PC-3 (cell line): ENCODE measurements around the gene P3H2. TPM values are rescaled to one million over a fixed set of nuclear protein-coding genes. Genes with fewer than 3 reads are reported as not detected.

Experiments
- ATAC-seq: fragments of 200-7000 bp; cut with Tn5 transposase; 2 replicates; pipeline ENCODE4 v1.9.1; 2020; ENCODE audit warnings: mild to moderate bottlenecking, moderate library complexity
- BruUV-seq: library from RNA; stranded (reverse); fragments of 400-500 nt; replicated peaks from 2 replicates; lab custom pipeline; 2021; lab: Mats Ljungman, UMichigan
- CTCF ChIA-PET: fragments of 300-600 bp; sonication (Branson Sonifier 250); formaldehyde crosslinking; loops from one replicate; lab custom pipeline; 2022; ENCODE audit warnings: antibody characterized with exemption; lab: Charles Lee
- POLR2A ChIA-PET: fragments of 300-600 bp; sonication (Branson Sonifier 250); formaldehyde crosslinking; loops from one replicate; lab custom pipeline; 2022; ENCODE audit warnings: antibody characterized with exemption; ENCODE audit not compliant: unreplicated experiment; lab: Charles Lee
- DNase-seq: peaks from one replicate; pipeline ENCODE4 v3.0.0-alpha.2; 2015
- H2AFZ ChIP-seq: fragments of 300-600 bp; sonication (generic); 2 replicates; pipeline ENCODE4 v1.6.0; 2016; ENCODE audit warnings: antibody characterized with exemption, low read length
- H3F3A ChIP-seq: fragments of 300-600 bp; sonication (generic); one replicate; pipeline ENCODE4 v1.6.0; 2017; ENCODE audit warnings: antibody characterized with exemption, low read length, control low read depth, mild to moderate bottlenecking; ENCODE audit not compliant: unreplicated experiment
- H3K27ac ChIP-seq: fragments of 300-600 bp; sonication (generic); 2 replicates; pipeline ENCODE4 v1.5.1; 2016; ENCODE audit warnings: mild to moderate bottlenecking, low read length
- H3K27me3 ChIP-seq: fragments of 300-600 bp; sonication (generic); 2 replicates; pipeline ENCODE4 v1.6.1; 2016; ENCODE audit warnings: low read length, mixed read lengths
- H3K36me3 ChIP-seq: fragments of 300-600 bp; sonication (generic); 2 replicates; pipeline ENCODE4 v1.6.1; 2016; ENCODE audit warnings: low read depth, mixed run types, low read length, mixed read lengths
- H3K4me1 ChIP-seq: fragments of 300-600 bp; sonication (generic); 2 replicates; pipeline ENCODE4 v1.5.1; 2016; ENCODE audit warnings: low read length; ENCODE audit not compliant: insufficient read depth
- H3K4me2 ChIP-seq: fragments of 300-600 bp; sonication (generic); 2 replicates; pipeline ENCODE4 v1.6.0; 2016; ENCODE audit warnings: low read length
- H3K4me3 ChIP-seq: fragments of 300-600 bp; sonication (generic); 2 replicates; pipeline ENCODE4 v1.5.1; 2016; ENCODE audit warnings: mild to moderate bottlenecking, low read length, mixed read lengths
- H3K79me2 ChIP-seq: fragments of 300-600 bp; sonication (generic); 2 replicates; pipeline ENCODE4 v1.6.1; 2017; ENCODE audit warnings: low read length, mixed read lengths
- H3K9ac ChIP-seq: fragments of 300-600 bp; sonication (generic); 2 replicates; pipeline ENCODE4 v1.6.0; 2016; ENCODE audit warnings: mild to moderate bottlenecking, low read length
- H3K9me2 ChIP-seq: fragments of 300-600 bp; sonication (generic); replicated peaks from 2 replicates; pipeline ENCODE4 v1.6.1; 2016; ENCODE audit warnings: mixed run types, low read length, mixed read lengths
- H3K9me3 ChIP-seq: fragments of 300-600 bp; sonication (generic); 2 replicates; pipeline ENCODE4 v1.6.1; 2016; ENCODE audit warnings: low read length, mixed read lengths
- H4K20me1 ChIP-seq: fragments of 300-600 bp; sonication (generic); 2 replicates; pipeline ENCODE4 v1.6.1; 2016; ENCODE audit warnings: low read length, mixed read lengths
- EZH2 ChIP-seq: fragments of 300-600 bp; sonication (generic); IDR thresholded peaks from one replicate; pipeline ENCODE4 v1.6.1; 2017; ENCODE audit warnings: antibody characterized with exemption, mild to moderate bottlenecking, low read length; ENCODE audit not compliant: unreplicated experiment
- EZH2phosphoT487 ChIP-seq: fragments of 300-600 bp; sonication (generic); IDR thresholded peaks from 2 replicates; pipeline ENCODE4 v1.6.1; 2018; ENCODE audit warnings: mild to moderate bottlenecking, antibody characterized with exemption, low read length, borderline replicate concordance
- intact Hi-C: fragments of 100-400 bp; cut with micrococcal nuclease; formaldehyde crosslinking; loops from 2 replicates; pipeline ENCODE4 v1.9.0; 2023
- total RNA-seq: library from RNA; depleted of rRNA; stranded (reverse); fragments of >200 nt; gene quantifications from 2 replicates; pipeline ENCODE4 v1.2.3, GENCODE V29; 2014
- TF ChIP-seq, protein P1 (sequence below): fragments of 300-600 bp; sonication (generic); conservative IDR thresholded peaks from 2 replicates; pipeline ENCODE4 v1.5.1; 2017; ENCODE audit warnings: antibody characterized with exemption, low read depth, mild to moderate bottlenecking, low read length

P3H2 gene
- total RNA-seq, 1 experiment from 2014 or later = 4.5 TPM

DNA sequence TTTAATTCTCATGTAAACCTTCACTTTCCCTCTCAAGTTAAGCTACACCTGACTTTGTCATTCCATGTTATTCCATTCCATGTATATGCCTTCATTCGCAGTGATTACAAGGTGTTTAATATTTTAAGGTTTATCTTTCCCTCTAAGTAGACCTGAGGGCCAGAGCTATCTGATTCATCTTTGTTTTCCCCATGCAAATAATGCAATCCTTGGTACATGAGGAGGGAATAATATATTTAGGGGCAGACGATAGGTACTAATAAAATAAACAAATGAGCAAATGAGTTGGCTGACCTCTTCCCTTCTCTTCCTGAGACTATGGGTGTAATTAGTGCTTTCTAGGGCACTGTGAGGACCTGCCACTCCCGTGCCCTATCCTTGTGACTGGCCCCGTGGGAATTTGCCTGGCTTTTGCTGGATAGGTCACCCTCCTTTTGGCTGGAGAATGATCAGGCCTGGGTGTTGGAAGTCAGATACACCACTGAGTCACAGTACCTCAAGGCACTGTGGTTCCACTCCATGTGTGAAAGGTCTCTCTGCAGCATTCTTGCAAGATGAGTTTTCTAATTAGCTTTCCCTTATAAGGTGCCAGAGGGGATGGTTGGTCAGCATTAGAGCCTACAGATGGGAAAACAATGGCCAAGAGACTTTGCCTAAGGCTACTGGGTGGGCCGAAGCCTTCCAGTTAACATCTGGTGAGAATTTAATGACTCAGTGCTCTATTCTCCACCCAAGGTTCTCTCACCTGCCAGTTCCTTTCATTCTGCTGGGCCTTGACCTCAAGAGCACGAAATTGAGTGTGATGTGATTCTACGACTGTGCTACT lies 183.2 kb downstream of the P3H2 start:
- Histone ChIP-seq H3K4me3 (no peak overlapping the region), H3K9ac (peak overlapping the region; percentile 32), H3K27ac (peak overlapping the region; percentile 83), H4K20me1 (no peaks in the 10 kb centered on the region), H3K9me2 (no peaks in the 10 kb centered on the region), H3K79me2 (no peaks in the 10 kb centered on the region), H3K36me3 (no peaks in the 10 kb centered on the region), H3K9me3 (no peaks in the 10 kb centered on the region), H3K27me3 (no peaks in the 10 kb centered on the region), H3F3A (no peaks in the 10 kb centered on the region), H3K4me1 (peaks cover 41% of the 10 kb centered on the region), H2AFZ (no peak overlapping the region), H3K4me2 (peak overlapping the region; percentile 53)
- intact Hi-C loops = loop anchor here (1.0 to 5.0 kb wide), 9 partner anchors 23 to 613 kb away; no protein-coding TSS in a partner anchor
- TF ChIP-seq EZH2phosphoT487 (no peak), EZH2 (no peak)
- TF ChIP-seq, protein P1, sequence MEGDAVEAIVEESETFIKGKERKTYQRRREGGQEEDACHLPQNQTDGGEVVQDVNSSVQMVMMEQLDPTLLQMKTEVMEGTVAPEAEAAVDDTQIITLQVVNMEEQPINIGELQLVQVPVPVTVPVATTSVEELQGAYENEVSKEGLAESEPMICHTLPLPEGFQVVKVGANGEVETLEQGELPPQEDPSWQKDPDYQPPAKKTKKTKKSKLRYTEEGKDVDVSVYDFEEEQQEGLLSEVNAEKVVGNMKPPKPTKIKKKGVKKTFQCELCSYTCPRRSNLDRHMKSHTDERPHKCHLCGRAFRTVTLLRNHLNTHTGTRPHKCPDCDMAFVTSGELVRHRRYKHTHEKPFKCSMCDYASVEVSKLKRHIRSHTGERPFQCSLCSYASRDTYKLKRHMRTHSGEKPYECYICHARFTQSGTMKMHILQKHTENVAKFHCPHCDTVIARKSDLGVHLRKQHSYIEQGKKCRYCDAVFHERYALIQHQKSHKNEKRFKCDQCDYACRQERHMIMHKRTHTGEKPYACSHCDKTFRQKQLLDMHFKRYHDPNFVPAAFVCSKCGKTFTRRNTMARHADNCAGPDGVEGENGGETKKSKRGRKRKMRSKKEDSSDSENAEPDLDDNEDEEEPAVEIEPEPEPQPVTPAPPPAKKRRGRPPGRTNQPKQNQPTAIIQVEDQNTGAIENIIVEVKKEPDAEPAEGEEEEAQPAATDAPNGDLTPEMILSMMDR = no peak
- ATAC-seq = peak; percentile 88
- BruUV-seq = no TSS peak
- POLR2A ChIA-PET = interaction anchor here (0.6 kb wide), 1 partner anchor 226 kb away, joined by 8 read pairs; no protein-coding TSS in a partner anchor
- CTCF ChIA-PET = interaction anchor here (0.6 kb wide), 1 partner anchor 47 kb away, joined by 3 read pairs; no protein-coding TSS in a partner anchor
- peak; percentile 99 for DNase-seq

DNA sequence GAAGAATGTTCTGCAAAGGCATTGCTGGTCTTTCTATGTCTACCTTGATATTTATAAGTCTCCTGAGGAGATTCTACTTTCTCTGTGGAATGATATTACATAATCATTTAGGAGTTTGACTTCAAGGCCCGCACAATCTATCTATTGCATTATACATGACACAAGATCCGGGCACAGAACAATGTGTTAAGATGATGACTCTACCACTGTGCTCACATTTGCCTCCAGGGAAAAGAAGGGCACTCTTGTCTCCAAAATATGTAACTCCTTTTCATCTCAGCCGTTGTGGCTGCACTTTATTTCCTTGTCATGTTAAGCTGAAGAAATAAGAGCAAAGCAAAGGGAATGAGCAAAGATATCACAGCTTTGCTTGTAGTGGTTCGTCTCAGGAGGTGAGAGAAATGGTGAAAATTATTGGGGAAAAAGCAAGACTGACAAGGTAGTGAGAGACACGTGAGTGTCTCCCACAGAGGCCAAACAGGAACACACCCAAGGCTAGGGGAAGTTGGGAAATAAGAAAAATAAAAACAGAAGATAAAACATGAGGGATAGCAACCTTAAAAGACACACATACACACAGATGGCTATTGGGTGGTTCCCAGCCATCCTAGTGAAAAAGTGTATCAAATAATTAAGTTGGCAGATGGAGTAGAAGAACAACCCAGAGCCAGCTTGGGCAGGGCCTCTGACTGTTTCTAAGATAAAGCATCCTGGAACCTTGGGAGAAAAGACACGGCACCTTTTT lies 184.3 kb downstream of the P3H2 start:
- H2AFZ ChIP-seq = no peak overlapping the region
- DNase-seq (peak; percentile 52), ATAC-seq (no peak)
- H3K9me2 ChIP-seq = no peaks in the 10 kb centered on the region
- no peaks in the 10 kb centered on the region for H4K20me1 ChIP-seq
- no peaks in the 10 kb centered on the region for H3K36me3 ChIP-seq
- no peaks in the 10 kb centered on the region for H3K27me3 ChIP-seq
- peak overlapping the region; percentile 45 for H3K4me2 ChIP-seq
- H3K4me1 ChIP-seq = peaks cover 34% of the 10 kb centered on the region
- no TSS peak for BruUV-seq
- no peaks in the 10 kb centered on the region for H3F3A ChIP-seq
- peak overlapping the region; percentile 83 for H3K27ac ChIP-seq
- ChIA-PET CTCF (no interaction called here), POLR2A (no interaction called here)
- no peaks in the 10 kb centered on the region for H3K9me3 ChIP-seq
- peak overlapping the region; percentile 32 for H3K9ac ChIP-seq
- intact Hi-C loops = loop anchor here (2.0 to 5.0 kb wide), 2 partner anchors 539 to 612 kb away; no protein-coding TSS in a partner anchor
- no peak for TF ChIP-seq EZH2phosphoT487
- TF ChIP-seq EZH2 = no peak
- TF ChIP-seq, protein P1 = no peak
- H3K79me2 ChIP-seq = no peaks in the 10 kb centered on the region
- H3K4me3 ChIP-seq = no peak overlapping the region
